ENCODE data around the gene NOL12.

DNA sequence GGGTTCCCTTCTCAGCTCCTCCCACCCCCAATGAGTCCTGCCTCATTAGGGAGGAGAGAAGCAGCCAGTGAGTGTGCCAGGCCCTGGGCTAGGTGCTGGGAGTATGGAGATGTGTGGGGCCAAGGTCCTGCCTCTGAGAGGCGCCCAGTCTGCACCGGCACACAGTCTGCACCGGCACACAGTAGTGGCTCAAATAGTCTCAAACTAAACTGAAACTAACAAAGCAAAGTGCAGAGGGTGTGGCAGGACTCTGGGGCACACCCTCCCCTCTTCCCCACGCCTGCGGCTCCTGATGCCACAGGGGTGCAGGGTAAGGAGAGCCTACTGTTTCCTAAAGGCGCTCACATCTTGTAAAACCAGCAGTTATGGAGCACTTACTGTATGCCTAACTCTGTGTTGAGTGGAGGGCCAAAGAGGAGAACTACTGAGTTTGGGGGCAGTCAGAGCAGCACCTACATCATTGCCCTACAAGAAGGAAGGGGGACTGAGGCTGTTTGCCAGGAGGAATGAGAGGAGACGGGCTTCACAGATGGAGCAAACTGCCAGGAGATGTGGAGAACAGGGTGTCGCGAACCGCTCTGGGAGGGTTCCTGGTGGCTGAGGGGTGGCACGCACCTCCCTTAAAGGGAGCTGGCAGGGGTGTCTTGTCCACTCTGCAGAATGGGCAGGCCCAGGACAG is 47.6 kb upstream of the NOL12 start:
- TF ChIP-seq, protein P1, sequence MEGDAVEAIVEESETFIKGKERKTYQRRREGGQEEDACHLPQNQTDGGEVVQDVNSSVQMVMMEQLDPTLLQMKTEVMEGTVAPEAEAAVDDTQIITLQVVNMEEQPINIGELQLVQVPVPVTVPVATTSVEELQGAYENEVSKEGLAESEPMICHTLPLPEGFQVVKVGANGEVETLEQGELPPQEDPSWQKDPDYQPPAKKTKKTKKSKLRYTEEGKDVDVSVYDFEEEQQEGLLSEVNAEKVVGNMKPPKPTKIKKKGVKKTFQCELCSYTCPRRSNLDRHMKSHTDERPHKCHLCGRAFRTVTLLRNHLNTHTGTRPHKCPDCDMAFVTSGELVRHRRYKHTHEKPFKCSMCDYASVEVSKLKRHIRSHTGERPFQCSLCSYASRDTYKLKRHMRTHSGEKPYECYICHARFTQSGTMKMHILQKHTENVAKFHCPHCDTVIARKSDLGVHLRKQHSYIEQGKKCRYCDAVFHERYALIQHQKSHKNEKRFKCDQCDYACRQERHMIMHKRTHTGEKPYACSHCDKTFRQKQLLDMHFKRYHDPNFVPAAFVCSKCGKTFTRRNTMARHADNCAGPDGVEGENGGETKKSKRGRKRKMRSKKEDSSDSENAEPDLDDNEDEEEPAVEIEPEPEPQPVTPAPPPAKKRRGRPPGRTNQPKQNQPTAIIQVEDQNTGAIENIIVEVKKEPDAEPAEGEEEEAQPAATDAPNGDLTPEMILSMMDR (IDR thresholded peaks at IDR 0.05; ENCODE audit: low read length) = no peak
- TF ChIP-seq EZH2phosphoT487 (IDR thresholded peaks at IDR 0.05; ENCODE audit: low read length) = no peak

All from MM.1S (cell line).